ENCODE measurements around the gene RAPGEF4. TPM values are rescaled to one million over a fixed set of nuclear protein-coding genes. Genes with fewer than 3 reads are reported as not detected.

Gene RAPGEF4
- total RNA-seq, 4 donors from 2014 or later = 3.6 to 12.0 (median 6.7) TPM

DNA sequence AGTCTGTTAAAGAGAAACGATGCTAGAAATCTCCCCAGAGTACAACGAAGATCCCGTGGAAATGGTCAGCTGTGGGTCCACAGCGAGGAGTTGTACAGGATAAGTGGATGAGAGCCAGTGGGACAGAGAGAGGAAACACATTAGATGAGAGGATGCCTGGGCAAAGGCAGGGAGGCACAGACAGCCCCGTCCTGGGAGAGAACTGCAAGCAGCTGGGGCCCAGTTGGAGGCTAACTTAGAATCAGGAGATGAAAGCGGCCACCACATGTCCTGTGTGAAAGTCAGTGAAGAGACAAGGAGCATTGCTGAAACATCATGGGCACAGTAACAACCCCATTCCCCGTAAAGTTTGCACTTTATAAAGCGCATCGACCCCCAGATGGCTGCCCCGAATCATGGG is 157.5 kb downstream of the RAPGEF4 start:
- 87 to 93% methylated on average over 10 of the region's 10 CpGs for WGBS, 2 donors
- TF ChIP-seq EP300 (IDR thresholded peaks at IDR 0.05) (no peak), POLR2A (IDR thresholded peaks at IDR 0.05) (no peak)
- TF ChIP-seq, protein P1, sequence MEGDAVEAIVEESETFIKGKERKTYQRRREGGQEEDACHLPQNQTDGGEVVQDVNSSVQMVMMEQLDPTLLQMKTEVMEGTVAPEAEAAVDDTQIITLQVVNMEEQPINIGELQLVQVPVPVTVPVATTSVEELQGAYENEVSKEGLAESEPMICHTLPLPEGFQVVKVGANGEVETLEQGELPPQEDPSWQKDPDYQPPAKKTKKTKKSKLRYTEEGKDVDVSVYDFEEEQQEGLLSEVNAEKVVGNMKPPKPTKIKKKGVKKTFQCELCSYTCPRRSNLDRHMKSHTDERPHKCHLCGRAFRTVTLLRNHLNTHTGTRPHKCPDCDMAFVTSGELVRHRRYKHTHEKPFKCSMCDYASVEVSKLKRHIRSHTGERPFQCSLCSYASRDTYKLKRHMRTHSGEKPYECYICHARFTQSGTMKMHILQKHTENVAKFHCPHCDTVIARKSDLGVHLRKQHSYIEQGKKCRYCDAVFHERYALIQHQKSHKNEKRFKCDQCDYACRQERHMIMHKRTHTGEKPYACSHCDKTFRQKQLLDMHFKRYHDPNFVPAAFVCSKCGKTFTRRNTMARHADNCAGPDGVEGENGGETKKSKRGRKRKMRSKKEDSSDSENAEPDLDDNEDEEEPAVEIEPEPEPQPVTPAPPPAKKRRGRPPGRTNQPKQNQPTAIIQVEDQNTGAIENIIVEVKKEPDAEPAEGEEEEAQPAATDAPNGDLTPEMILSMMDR (IDR thresholded peaks at IDR 0.05) = no peak
- no peaks in the 10 kb centered on the region for H3K27me3 ChIP-seq

DNA sequence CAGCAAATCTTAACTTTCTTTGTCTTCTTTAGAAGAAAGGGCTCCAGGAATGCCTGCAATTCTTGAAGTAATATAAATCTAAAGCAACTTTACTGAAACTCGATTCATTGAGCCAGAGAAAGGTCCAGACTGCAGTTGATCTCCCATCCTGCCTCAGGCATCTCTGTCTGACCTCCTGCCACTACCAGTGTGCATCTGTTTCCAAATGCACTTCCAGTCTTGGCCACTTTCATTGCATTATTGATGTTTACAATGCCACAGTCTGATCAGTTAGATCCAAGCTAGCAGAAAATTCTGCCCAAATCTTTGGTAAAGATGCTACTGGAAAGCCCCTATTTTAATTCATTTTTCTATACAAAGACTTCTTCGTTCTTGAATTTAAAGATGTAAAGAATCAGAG is 158.0 kb downstream of the RAPGEF4 start:
- Histone ChIP-seq H3K36me3 (no peaks in the 10 kb centered on the region), H3K4me1 (peaks cover 0 to 15% (median 0%) of the 10 kb centered on the region in 4 donors), H3K27me3 (no peaks in the 10 kb centered on the region), H3K9me3 (no peaks in the 10 kb centered on the region), H3K4me3 (no peak overlapping the region), H3K27ac (no peak overlapping the region)
- no peak for DNase-seq (ENCODE audit: low spot score in 2 of 2)
- WGBS, 2 donors = 64 to 77% methylated on average over 2 of the region's 2 CpGs
- TF ChIP-seq, protein P1 (IDR thresholded peaks at IDR 0.05) = no peak
- no peak for TF ChIP-seq EP300 (IDR thresholded peaks at IDR 0.05)
- no peak for TF ChIP-seq POLR2A (IDR thresholded peaks at IDR 0.05)

More for the DNA sequence above, 157.5 kb downstream of the RAPGEF4 start:
- Histone ChIP-seq H3K9me3 (no peaks in the 10 kb centered on the region), H3K4me1 (peaks cover 0 to 15% (median 0%) of the 10 kb centered on the region in 4 donors), H3K36me3 (no peaks in the 10 kb centered on the region), H3K27ac (no peak overlapping the region), H3K4me3 (no peak overlapping the region)
- no peak for DNase-seq (ENCODE audit: low spot score in 2 of 2)

DNA sequence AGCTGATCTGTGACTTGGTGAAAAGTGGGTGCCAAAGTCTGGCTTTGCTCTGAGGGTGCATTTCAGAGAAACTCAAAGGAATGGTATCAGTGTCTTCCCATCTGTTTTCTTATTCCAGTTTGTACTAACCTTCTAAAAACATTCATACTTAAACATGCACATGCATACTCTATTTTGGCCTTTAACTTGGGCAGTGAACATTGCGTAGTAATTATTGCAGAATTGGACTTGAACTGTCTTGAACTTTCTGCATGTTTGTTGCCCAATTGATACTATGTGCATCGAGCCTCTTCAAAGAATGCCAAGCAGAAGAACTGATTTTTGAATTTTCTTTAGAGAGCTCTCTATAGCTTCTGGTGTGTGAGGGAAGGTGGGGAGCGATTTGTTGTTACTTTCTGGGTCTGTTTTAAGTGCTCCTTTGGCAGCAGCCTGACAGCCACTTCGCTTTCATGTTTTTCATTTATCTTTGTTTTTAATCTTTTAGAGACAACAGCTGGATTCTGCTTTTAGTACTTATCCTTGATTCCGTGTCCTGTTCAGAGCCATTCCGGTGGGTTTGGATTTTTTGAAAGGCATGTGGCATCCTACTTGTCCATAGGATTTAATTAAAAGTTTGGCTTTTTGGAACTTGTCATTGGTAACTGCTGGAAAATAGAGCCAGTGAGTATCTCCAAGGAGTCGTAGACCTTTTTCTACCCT is 159.2 kb downstream of the RAPGEF4 start:
- Histone ChIP-seq H3K9me3 (no peaks in the 10 kb centered on the region), H3K27me3 (no peaks in the 10 kb centered on the region), H3K4me3 (no peak overlapping the region), H3K27ac (no peak overlapping the region), H3K36me3 (no peaks in the 10 kb centered on the region), H3K4me1 (peaks cover 0 to 15% (median 0%) of the 10 kb centered on the region in 4 donors)
- TF ChIP-seq EP300 (IDR thresholded peaks at IDR 0.05) = no peak
- TF ChIP-seq, protein P1 (IDR thresholded peaks at IDR 0.05) = no peak
- TF ChIP-seq POLR2A (IDR thresholded peaks at IDR 0.05) = no peak
- DNase-seq (ENCODE audit: low spot score in 2 of 2) = no peak
- 72 to 75% methylated on average over 7 of the region's 7 CpGs for WGBS, 2 donors

- H3K4me3 ChIP-seq = no peak overlapping the region
- H3K27ac ChIP-seq = no peak overlapping the region
- 61 to 62% methylated on average over 4 of the region's 4 CpGs for WGBS, 2 donors
- no peak for TF ChIP-seq EP300 (IDR thresholded peaks at IDR 0.05)
- no peaks in the 10 kb centered on the region for H3K27me3 ChIP-seq
- H3K36me3 ChIP-seq = no peaks in the 10 kb centered on the region
- peaks cover 0 to 15% (median 0%) of the 10 kb centered on the region in 4 donors for H3K4me1 ChIP-seq
- no peaks in the 10 kb centered on the region for H3K9me3 ChIP-seq
- DNase-seq (ENCODE audit: low spot score in 2 of 2) = no peak
These were observed 161.0 kb downstream of the RAPGEF4 start for GRCh38 chr2:172896661-172897081.

DNA sequence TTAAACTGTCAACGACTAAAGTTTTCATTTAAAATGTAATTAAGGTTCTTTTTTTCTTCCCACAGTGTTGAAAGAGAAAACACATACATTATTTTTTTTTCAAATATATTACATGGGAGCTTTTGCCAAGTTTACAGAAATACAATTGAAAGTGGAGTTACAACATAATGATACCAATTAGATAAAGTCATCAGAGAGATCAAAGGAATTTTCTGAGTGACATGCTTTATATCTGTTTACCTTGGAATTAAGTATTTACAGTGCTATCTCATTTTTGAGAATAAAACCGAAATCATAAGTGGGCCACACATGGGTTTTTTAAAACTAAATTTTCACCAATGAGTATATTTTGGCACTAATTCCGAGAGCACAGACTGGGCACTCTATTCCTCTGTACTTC is 165.2 kb downstream of the RAPGEF4 start:
- no peaks in the 10 kb centered on the region for H3K9me3 ChIP-seq
- H3K36me3 ChIP-seq = no peaks in the 10 kb centered on the region
- WGBS, 2 donors = 77 to 78% methylated on average over 3 of the region's 3 CpGs
- H3K4me3 ChIP-seq = no peak overlapping the region
- TF ChIP-seq POLR2A (IDR thresholded peaks at IDR 0.05) (no peak), EP300 (IDR thresholded peaks at IDR 0.05) (no peak)
- TF ChIP-seq, protein P1 (IDR thresholded peaks at IDR 0.05) = no peak
- no peaks in the 10 kb centered on the region for H3K4me1 ChIP-seq
- no peaks in the 10 kb centered on the region for H3K27me3 ChIP-seq
- no peak for DNase-seq (ENCODE audit: low spot score in 2 of 2)
- H3K27ac ChIP-seq = no peak overlapping the region

Measured in tibial nerve (tissue), 4 donors.